ENCODE data around the gene TENM3.

DNA sequence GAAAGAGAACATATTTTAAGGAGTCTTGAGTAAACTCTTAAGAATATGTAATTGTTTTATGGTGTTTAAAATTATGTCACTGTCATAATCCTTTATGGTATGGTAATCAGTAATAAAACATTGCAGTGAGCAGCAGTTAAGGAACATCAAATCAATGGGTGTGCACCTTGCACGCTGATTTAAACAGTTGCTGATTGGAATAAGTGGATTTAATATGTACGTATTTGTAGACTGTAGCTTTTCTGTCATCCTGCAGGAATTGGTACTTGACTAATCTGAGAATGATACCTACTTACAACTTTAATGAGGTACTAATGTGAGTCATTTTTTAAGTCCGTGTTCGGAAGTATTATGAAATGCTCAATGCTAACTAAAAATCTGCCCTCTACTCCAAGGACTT, 461.7 kb downstream of the TENM3 start:
- TF ChIP-seq, protein P1, sequence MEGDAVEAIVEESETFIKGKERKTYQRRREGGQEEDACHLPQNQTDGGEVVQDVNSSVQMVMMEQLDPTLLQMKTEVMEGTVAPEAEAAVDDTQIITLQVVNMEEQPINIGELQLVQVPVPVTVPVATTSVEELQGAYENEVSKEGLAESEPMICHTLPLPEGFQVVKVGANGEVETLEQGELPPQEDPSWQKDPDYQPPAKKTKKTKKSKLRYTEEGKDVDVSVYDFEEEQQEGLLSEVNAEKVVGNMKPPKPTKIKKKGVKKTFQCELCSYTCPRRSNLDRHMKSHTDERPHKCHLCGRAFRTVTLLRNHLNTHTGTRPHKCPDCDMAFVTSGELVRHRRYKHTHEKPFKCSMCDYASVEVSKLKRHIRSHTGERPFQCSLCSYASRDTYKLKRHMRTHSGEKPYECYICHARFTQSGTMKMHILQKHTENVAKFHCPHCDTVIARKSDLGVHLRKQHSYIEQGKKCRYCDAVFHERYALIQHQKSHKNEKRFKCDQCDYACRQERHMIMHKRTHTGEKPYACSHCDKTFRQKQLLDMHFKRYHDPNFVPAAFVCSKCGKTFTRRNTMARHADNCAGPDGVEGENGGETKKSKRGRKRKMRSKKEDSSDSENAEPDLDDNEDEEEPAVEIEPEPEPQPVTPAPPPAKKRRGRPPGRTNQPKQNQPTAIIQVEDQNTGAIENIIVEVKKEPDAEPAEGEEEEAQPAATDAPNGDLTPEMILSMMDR (IDR thresholded peaks at IDR 0.05): no peak
- TF ChIP-seq POLR2A (IDR thresholded peaks at IDR 0.05): no peak

All from esophagus squamous epithelium (tissue), 4 donors.